Keratinocyte (primary cell): Measurements from ENCODE around the gene FRMD4B. TPM values are rescaled to one million over a fixed set of nuclear protein-coding genes. Genes with fewer than 3 reads are reported as not detected.

Experiments
- DNase-seq: peaks from one replicate; pipeline ENCODE4 v3.0.0-alpha.2; 2011; ENCODE audit warnings: low read depth, missing footprints, low spot score
- FAIRE-seq: peaks from 2 replicates; lab custom pipeline; 2011; peaks lifted over from hg19 to GRCh38; lab: Jason Lieb, UNC
- H2AFZ ChIP-seq: 2 replicates; pipeline ENCODE4 v1.6.0; 2012; ENCODE audit warnings: low read length, control low read depth, inconsistent platforms; ENCODE audit not compliant: control insufficient read depth
- H3K27ac ChIP-seq: 2 replicates; pipeline ENCODE4 v1.5.1; 2011; ENCODE audit warnings: low read length; ENCODE audit not compliant: control insufficient read depth, insufficient read depth
- H3K27me3 ChIP-seq: 3 replicates; pipeline ENCODE4 v1.6.0; 2011; ENCODE audit warnings: low read length; ENCODE audit not compliant: control insufficient read depth, insufficient read depth; ENCODE audit errors: extremely low read depth
- H3K36me3 ChIP-seq, 2 experiments: 2 replicates in 1 of 2; 3 replicates in 1 of 2; pipeline ENCODE4 v1.5.1; 2011; ENCODE audit warnings: low read length in 2 of 2, mild to moderate bottlenecking in 1 of 2; ENCODE audit not compliant: control insufficient read depth in 2 of 2, insufficient read depth in 2 of 2; ENCODE audit errors: extremely low read depth in 1 of 2
- H3K4me1 ChIP-seq: 3 replicates; pipeline ENCODE4 v1.5.1; 2011; ENCODE audit warnings: low read length; ENCODE audit not compliant: control insufficient read depth, insufficient read depth; ENCODE audit errors: extremely low read depth
- H3K4me2 ChIP-seq: 3 replicates; pipeline ENCODE4 v1.6.0; 2011; ENCODE audit warnings: low read depth, low read length; ENCODE audit not compliant: control insufficient read depth, insufficient read depth; ENCODE audit errors: extremely low read depth
- H3K4me3 ChIP-seq, 3 experiments: fragments of 200-600 bp in 1 of 3; sonication (generic) in 1 of 3; 2 replicates in 2 of 3; 3 replicates in 1 of 3; pipeline ENCODE4 v1.5.1; 2011 to 2016; ENCODE audit warnings: low read length in 3 of 3, mild to moderate bottlenecking in 3 of 3, control low read depth in 2 of 3, inconsistent platforms in 1 of 3, low read depth in 1 of 3, mixed read lengths in 1 of 3, mixed run types in 1 of 3, moderate library complexity in 1 of 3; ENCODE audit not compliant: control insufficient read depth in 2 of 3, insufficient read depth in 2 of 3; ENCODE audit errors: extremely low read depth in 1 of 3
- H3K79me2 ChIP-seq: 2 replicates; pipeline ENCODE4 v1.6.0; 2012; ENCODE audit warnings: low read length; ENCODE audit not compliant: control insufficient read depth, insufficient read depth
- H3K9ac ChIP-seq: 3 replicates; pipeline ENCODE4 v1.6.0; 2011; ENCODE audit warnings: low read length; ENCODE audit not compliant: control insufficient read depth, insufficient read depth; ENCODE audit errors: extremely low read depth
- H3K9me1 ChIP-seq: 3 replicates; pipeline ENCODE4 v1.6.0; 2011; ENCODE audit warnings: low read length; ENCODE audit not compliant: control insufficient read depth, insufficient read depth; ENCODE audit errors: extremely low read depth
- H3K9me3 ChIP-seq: 2 replicates; pipeline ENCODE4 v1.5.1; 2012; ENCODE audit warnings: low read depth, low read length; ENCODE audit not compliant: control insufficient read depth
- H4K20me1 ChIP-seq: 3 replicates; pipeline ENCODE4 v1.6.0; 2011; ENCODE audit warnings: low read length; ENCODE audit not compliant: control insufficient read depth, insufficient read depth; ENCODE audit errors: extremely low read depth
- EZH2 ChIP-seq: IDR thresholded peaks from one replicate; pipeline ENCODE4 v1.6.1; 2012; ENCODE audit warnings: inconsistent platforms, mild to moderate bottlenecking, low read length, moderate library complexity
- dilution Hi-C: fragments of 300-500 bp; cut with MboI; formaldehyde crosslinking; loops from one replicate; pipeline ENCODE4 v1.7.0; 2020; ENCODE audit warnings: low sequenced_read_pairs; ENCODE audit not compliant: extremely low pct_ligation_motif_present
- polyA plus RNA-seq, 5 experiments: library from polyadenylated mRNA; depleted of rRNA in 3 of 5; stranded (reverse) in 3 of 5; stranded (forward) in 1 of 5; unstranded in 1 of 5; fragments of >200 nt; gene quantifications; 1 replicate in 1 of 5; 2 replicates in 3 of 5; 3 replicates in 1 of 5; pipeline versions ENCODE4 v1.2.1 to v1.2.3, GENCODE V29; 2011 to 2012; ENCODE audit warnings: missing spikeins in 2 of 5, low read depth in 1 of 5, low replicate concordance in 1 of 5
- TF ChIP-seq, protein P1 (sequence below), 3 experiments: IDR thresholded peaks in 1 of 3; conservative IDR thresholded peaks in 1 of 3; optimal IDR thresholded peaks in 1 of 3; 2 replicates in 2 of 3; 3 replicates in 1 of 3; pipeline versions ENCODE3 to v1.5.1; 2011; ENCODE audit warnings: low read length in 3 of 3, mild to moderate bottlenecking in 3 of 3, moderate library complexity in 2 of 3, control low read depth in 1 of 3, inconsistent platforms in 1 of 3; ENCODE audit not compliant: insufficient read depth in 2 of 3; ENCODE audit errors: extremely low read depth in 1 of 3

FRMD4B gene
- polyA plus RNA-seq, 1 donor (not counting 4 experiments of a cell fraction or from before 2014, with no cell fraction given): 48.3 TPM

DNA sequence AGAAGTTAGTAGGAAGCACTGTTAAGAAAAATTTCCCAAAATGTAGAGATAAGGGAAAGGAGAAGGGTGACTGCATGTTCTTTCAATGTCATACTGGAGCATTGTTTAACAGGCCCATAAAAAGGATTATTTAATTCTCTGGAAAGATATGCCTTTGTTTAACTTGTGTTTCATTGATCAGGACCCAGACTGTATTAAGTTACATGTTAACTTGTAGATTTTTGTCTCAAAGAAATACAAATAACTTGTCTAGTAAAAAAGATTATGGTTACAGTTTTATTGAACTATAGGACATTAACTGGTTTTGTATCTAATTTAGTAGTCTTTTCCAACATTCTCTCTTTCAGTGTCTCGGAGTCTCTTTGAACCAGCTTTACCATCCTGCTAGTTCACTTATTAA, 213.8 kb downstream of the FRMD4B start:
- TF ChIP-seq EZH2: no peak
- TF ChIP-seq, protein P1, sequence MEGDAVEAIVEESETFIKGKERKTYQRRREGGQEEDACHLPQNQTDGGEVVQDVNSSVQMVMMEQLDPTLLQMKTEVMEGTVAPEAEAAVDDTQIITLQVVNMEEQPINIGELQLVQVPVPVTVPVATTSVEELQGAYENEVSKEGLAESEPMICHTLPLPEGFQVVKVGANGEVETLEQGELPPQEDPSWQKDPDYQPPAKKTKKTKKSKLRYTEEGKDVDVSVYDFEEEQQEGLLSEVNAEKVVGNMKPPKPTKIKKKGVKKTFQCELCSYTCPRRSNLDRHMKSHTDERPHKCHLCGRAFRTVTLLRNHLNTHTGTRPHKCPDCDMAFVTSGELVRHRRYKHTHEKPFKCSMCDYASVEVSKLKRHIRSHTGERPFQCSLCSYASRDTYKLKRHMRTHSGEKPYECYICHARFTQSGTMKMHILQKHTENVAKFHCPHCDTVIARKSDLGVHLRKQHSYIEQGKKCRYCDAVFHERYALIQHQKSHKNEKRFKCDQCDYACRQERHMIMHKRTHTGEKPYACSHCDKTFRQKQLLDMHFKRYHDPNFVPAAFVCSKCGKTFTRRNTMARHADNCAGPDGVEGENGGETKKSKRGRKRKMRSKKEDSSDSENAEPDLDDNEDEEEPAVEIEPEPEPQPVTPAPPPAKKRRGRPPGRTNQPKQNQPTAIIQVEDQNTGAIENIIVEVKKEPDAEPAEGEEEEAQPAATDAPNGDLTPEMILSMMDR (optimal IDR thresholded peaks at IDR 0.05 in 1 of 3, IDR thresholded peaks at IDR 0.05 in 1 of 3, conservative IDR thresholded peaks at IDR 0.05 in 1 of 3; ENCODE audit: extremely low read depth in 1 of 3, insufficient read depth in 2 of 3, low read length in 3 of 3): no peak
- DNase-seq: no peak
- Histone ChIP-seq H3K9ac (no peak overlapping the region), H3K9me3 (no peaks in the 10 kb centered on the region), H3K4me3 (no peak overlapping the region), H3K27me3 (no peaks in the 10 kb centered on the region), H2AFZ (no peak overlapping the region), H3K36me3 (peaks cover 8 to 27% of the 10 kb centered on the region in 2 experiments), H3K4me2 (no peak overlapping the region), H3K4me1 (no peaks in the 10 kb centered on the region), H4K20me1 (no peaks in the 10 kb centered on the region), H3K79me2 (no peaks in the 10 kb centered on the region), H3K27ac (no peak overlapping the region), H3K9me1 (no peaks in the 10 kb centered on the region)
- dilution Hi-C loops: no loop called here
- no peak for FAIRE-seq

DNA sequence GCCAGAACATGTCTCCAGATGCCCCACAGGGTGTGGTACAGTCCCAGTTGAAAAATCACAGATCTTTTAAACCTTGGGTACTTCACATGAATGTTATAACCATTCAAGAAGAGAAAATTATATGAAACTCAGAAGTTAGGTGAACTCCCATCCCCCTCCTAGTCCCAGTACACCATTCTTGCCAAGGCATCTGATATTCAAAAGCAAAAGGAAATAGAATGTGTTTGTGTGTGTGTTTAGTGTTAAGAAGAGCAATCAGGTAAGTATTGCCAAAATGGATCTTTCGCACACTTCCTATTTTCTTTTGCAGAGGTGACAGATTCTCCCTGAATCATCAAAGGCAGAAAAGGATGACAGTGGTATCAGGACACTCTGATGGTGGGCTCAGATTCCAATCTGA, 219.4 kb downstream of the FRMD4B start:
- dilution Hi-C loops: no loop called here
- Histone ChIP-seq H3K9me1 (no peaks in the 10 kb centered on the region), H3K36me3 (peaks cover 3 to 12% of the 10 kb centered on the region in 2 experiments), H3K79me2 (no peaks in the 10 kb centered on the region), H3K9me3 (no peaks in the 10 kb centered on the region), H3K27me3 (no peaks in the 10 kb centered on the region), H4K20me1 (no peaks in the 10 kb centered on the region), H3K4me1 (no peaks in the 10 kb centered on the region), H3K4me3 (no peak overlapping the region), H3K27ac (no peak overlapping the region), H2AFZ (no peak overlapping the region), H3K4me2 (no peak overlapping the region), H3K9ac (no peak overlapping the region)
- no peak for TF ChIP-seq EZH2
- TF ChIP-seq, protein P1 (optimal IDR thresholded peaks at IDR 0.05 in 1 of 3, IDR thresholded peaks at IDR 0.05 in 1 of 3, conservative IDR thresholded peaks at IDR 0.05 in 1 of 3; ENCODE audit: extremely low read depth in 1 of 3, insufficient read depth in 2 of 3, low read length in 3 of 3): no peak
- DNase-seq (no peak), FAIRE-seq (no peak)
